Choroid plexus epithelial cell (primary cell): ENCODE data around the gene WDR87.

Experiments used
- DNase-seq: peaks from one replicate; pipeline ENCODE4 v3.0.0-alpha.2; 2010; ENCODE audit warnings: low read depth
- H3K4me3 ChIP-seq: 2 replicates; pipeline ENCODE4 v1.5.1; 2011; ENCODE audit warnings: low read depth, mild to moderate bottlenecking, control low read depth, low read length, moderate library complexity
- TF ChIP-seq, protein P1 (sequence below): conservative IDR thresholded peaks from 2 replicates; pipeline ENCODE4 v1.5.1; 2011; ENCODE audit warnings: low read depth, mild to moderate bottlenecking, control low read depth, inconsistent platforms, low read length, moderate library complexity

WDR87 gene

DNA sequence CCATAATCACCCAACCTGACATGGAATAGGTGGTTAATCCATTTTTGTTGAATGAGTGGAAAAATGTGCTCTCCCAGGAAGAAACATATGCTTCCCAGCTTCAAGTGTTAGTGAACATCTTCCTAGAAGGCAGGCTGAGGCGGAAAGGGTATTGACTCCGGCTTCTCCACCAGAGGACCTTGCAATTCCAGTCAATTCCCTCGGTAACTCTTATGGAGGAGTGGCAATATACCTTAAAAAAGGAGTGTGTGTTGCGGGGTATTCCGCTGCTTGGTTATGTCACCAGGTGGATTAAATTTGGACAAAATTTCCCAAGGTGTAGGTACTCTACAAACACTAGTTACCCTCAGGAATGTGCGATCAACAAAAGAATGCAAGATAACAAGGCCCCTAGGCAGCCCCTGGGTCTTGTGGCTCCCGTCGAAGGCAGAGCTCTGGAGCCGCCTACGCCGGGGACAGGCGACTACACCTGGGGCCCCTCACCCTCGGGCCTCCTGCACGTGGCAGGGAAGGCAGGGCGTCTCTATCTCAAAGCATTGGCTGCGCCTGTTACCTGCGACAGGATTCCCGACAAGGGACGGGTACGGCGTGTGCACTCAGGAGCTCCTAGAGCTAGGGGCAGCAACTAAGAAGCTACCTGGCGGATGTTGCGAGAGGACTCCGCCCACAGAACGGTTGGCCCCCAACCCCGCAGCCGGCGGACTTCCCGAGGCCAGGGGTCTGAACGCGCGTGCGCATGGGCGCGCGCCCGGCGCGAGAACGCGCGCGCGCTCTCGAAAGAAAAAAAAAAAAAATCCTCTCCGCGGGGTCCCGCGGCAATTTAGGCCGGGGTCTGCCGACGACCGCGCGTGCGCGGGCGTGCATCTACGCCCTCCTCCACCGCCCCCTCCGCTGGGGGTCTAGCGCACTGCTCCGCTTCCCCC is at the start of gene WDR87:
WDR87 (minus strand) TSS at position 649 of the 923 bp plus-strand sequence. CDS start 8,355 bp downstream, outside the sequence.
- peak within 1 kb of the TSS; percentile 85 for H3K4me3 ChIP-seq
- peak; percentile 37 for DNase-seq
- TF ChIP-seq, protein P1, sequence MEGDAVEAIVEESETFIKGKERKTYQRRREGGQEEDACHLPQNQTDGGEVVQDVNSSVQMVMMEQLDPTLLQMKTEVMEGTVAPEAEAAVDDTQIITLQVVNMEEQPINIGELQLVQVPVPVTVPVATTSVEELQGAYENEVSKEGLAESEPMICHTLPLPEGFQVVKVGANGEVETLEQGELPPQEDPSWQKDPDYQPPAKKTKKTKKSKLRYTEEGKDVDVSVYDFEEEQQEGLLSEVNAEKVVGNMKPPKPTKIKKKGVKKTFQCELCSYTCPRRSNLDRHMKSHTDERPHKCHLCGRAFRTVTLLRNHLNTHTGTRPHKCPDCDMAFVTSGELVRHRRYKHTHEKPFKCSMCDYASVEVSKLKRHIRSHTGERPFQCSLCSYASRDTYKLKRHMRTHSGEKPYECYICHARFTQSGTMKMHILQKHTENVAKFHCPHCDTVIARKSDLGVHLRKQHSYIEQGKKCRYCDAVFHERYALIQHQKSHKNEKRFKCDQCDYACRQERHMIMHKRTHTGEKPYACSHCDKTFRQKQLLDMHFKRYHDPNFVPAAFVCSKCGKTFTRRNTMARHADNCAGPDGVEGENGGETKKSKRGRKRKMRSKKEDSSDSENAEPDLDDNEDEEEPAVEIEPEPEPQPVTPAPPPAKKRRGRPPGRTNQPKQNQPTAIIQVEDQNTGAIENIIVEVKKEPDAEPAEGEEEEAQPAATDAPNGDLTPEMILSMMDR, result peak; percentile 30

- DNase-seq, result no peak
- TF ChIP-seq, protein P1, result no peak
- no peak overlapping the region for H3K4me3 ChIP-seq
These were observed 49.6 kb upstream of the WDR87 start for GRCh38 chr19:37955986-37956385.

DNA sequence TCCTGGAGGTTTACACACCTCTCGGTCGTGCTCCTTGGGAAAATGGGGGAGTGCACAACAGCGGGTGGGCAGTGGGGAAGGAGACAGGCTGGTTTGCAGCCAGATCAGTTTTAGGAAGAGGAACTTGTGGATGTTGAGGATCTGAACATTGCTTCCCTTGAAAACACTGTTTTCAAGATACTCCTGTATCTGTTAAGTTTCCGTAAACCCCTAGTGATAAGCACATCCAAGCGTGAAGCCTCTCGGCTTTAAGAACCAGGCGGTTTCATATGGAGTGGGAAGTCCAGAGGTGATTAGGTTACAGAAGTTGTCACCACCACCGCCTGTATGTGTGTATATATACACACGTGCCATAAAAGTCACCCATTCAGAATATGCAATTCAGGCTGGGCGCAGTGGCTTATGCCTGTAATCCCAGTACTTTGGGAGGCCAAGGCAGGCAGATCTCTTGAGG is 48.1 kb upstream of the WDR87 start:
- no peak overlapping the region for H3K4me3 ChIP-seq
- no peak for DNase-seq
- TF ChIP-seq, protein P1, result no peak

GRCh38 chr19:37953918-37954303 is 47.5 kb upstream of the WDR87 start:
- H3K4me3 ChIP-seq, result no peak overlapping the region
- TF ChIP-seq, protein P1, result no peak
- DNase-seq, result no peak

GRCh38 chr19:37953171-37953917 is 47.0 kb upstream of the WDR87 start:
- TF ChIP-seq, protein P1, result no peak
- H3K4me3 ChIP-seq, result no peak overlapping the region
- peak; percentile 32 for DNase-seq

- no peak overlapping the region for H3K4me3 ChIP-seq
These were observed 45.4 kb upstream of the WDR87 start for GRCh38 chr19:37951816-37952210.

More at GRCh38 chr19:37951816-37952210, 45.4 kb upstream of the WDR87 start:
- TF ChIP-seq, protein P1, result no peak
- DNase-seq, result no peak
